Panc1 (cell line): ENCODE measurements around the gene RFXANK. TPM values are rescaled to one million over a fixed set of nuclear protein-coding genes. Genes with fewer than 3 reads are reported as not detected.

Source experiments
- ATAC-seq: fragments of 200-7000 bp; cut with Tn5 transposase; 2 replicates; pipeline ENCODE4 v1.9.1; 2020; ENCODE audit warnings: mild to moderate bottlenecking, moderate library complexity
- BruUV-seq: library from RNA; stranded (reverse); fragments of 400-500 nt; replicated peaks from 2 replicates; lab custom pipeline; 2021; lab: Mats Ljungman, UMichigan
- CTCF ChIA-PET: fragments of 300-600 bp; sonication (Branson Sonifier 250); formaldehyde crosslinking; loops from one replicate; lab custom pipeline; 2022; ENCODE audit warnings: antibody characterized with exemption; lab: Charles Lee
- POLR2A ChIA-PET: fragments of 300-600 bp; sonication (Branson Sonifier 250); formaldehyde crosslinking; loops from one replicate; lab custom pipeline; 2022; ENCODE audit warnings: antibody characterized with exemption; lab: Charles Lee
- DNase-seq: peaks from one replicate; pipeline ENCODE4 v3.0.0-alpha.2; 2010; ENCODE audit warnings: low read depth, low spot score
- H3K27ac ChIP-seq: 2 replicates; pipeline ENCODE4 v1.5.1; 2011; ENCODE audit warnings: mild to moderate bottlenecking, low read length, inconsistent platforms
- H3K27me3 ChIP-seq: fragments of 200-500 bp; sonication (Bioruptor generic); 2 replicates; pipeline ENCODE4 v1.6.0; 2014; ENCODE audit warnings: low read length, inconsistent platforms; ENCODE audit not compliant: control insufficient read depth, insufficient read depth
- H3K36me3 ChIP-seq: fragments of 200-500 bp; sonication (Bioruptor generic); 2 replicates; pipeline ENCODE4 v1.5.1; 2014; ENCODE audit warnings: inconsistent platforms, mild to moderate bottlenecking, low read length, moderate library complexity; ENCODE audit not compliant: control insufficient read depth, insufficient read depth
- H3K4me1 ChIP-seq: 2 replicates; pipeline ENCODE4 v1.5.1; 2011; ENCODE audit warnings: inconsistent platforms, mild to moderate bottlenecking, low read length, moderate library complexity; ENCODE audit not compliant: control insufficient read depth, insufficient read depth
- H3K4me3 ChIP-seq, 2 experiments: 2 replicates each; pipeline ENCODE4 v1.5.1; 2011 to 2012; ENCODE audit warnings: low read depth in 2 of 2, low read length in 2 of 2, mild to moderate bottlenecking in 2 of 2, inconsistent platforms in 1 of 2, moderate library complexity in 1 of 2
- H3K9me3 ChIP-seq: fragments of 200-500 bp; sonication (Bioruptor generic); 2 replicates; pipeline ENCODE4 v1.5.1; 2014; ENCODE audit warnings: low read depth, mild to moderate bottlenecking, inconsistent platforms, low read length, moderate library complexity; ENCODE audit not compliant: control insufficient read depth, insufficient read depth
- POLR2AphosphoS5 ChIP-seq: IDR thresholded peaks from 2 replicates; pipeline ENCODE4 v1.6.1; 2012; ENCODE audit warnings: mild to moderate bottlenecking, low read depth, low read length, moderate library complexity
- SIN3A ChIP-seq: IDR thresholded peaks from 2 replicates; pipeline ENCODE4 v1.6.1; 2012; ENCODE audit warnings: low read depth, mild to moderate bottlenecking, low read length, moderate library complexity, borderline replicate concordance; ENCODE audit not compliant: insufficient read depth
- TCF7L2 ChIP-seq: IDR thresholded peaks from 2 replicates; pipeline ENCODE4 v1.6.1; 2011; ENCODE audit warnings: mild to moderate bottlenecking, low read depth, low read length, inconsistent platforms
- in situ Hi-C: cut with HindIII; loops from 2 replicates; pipeline ENCODE4 v1.10.0; 2016; ENCODE audit warnings: low sequenced_read_pairs, low pct_unique_long_range_greater_than_20kb
- intact Hi-C: fragments of 100-400 bp; cut with micrococcal nuclease; formaldehyde crosslinking; loops from one replicate; pipeline ENCODE4 v1.10.0; 2022; ENCODE audit not compliant: unreplicated experiment
- total RNA-seq: library from RNA; stranded (reverse); gene quantifications from one replicate; pipeline ENCODE4 v1.2.1, GENCODE V29; 2021; ENCODE audit not compliant: unreplicated experiment
- TF ChIP-seq, protein P1 (sequence below): fragments of 450-650 bp; IDR thresholded peaks from 2 replicates; pipeline ENCODE4 v1.5.1; 2017; ENCODE audit warnings: mild to moderate bottlenecking
- TF ChIP-seq, protein P2 (sequence below), 2 experiments: IDR thresholded peaks; 2 replicates each; pipeline ENCODE4 v1.6.1; 2011 to 2012; ENCODE audit warnings: low read depth in 2 of 2, control low read depth in 1 of 2, low read length in 1 of 2, mild to moderate bottlenecking in 1 of 2, moderate library complexity in 1 of 2; ENCODE audit not compliant: insufficient read depth in 1 of 2

Gene RFXANK
- total RNA-seq, 1 experiment from 2014 or later: 92.3 TPM

DNA sequence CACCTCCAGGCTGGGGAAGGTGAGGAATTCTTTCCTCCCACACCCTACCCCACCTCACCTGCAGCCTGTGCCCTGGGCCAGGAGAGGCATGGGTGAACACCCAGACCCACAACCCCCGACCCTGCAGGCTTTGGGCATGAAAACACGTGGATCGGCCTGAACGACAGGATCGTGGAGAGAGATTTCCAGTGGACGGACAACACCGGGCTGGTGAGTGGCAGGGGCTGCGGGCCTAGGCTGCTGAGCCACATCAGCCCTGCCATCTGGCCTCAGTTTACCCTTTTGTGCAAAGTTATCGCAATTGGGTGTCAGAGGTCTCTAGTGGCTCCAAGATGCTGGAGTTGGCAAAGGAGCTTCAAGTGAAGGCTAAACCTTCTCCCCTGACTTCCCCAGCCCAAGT, 48.4 kb downstream of the RFXANK start:
- intact Hi-C loops (no loop called here), in situ Hi-C loops (no loop called here)
- BruUV-seq: no TSS peak
- CTCF ChIA-PET: no interaction called here
- Histone ChIP-seq H3K9me3 (no peaks in the 10 kb centered on the region), H3K36me3 (no peaks in the 10 kb centered on the region), H3K4me1 (no peaks in the 10 kb centered on the region), H3K4me3 (no peak overlapping the region), H3K27me3 (no peaks in the 10 kb centered on the region), H3K27ac (no peak overlapping the region)
- ATAC-seq: no peak
- no peak for DNase-seq
- POLR2A ChIA-PET: no interaction called here
- TF ChIP-seq, protein P1, sequence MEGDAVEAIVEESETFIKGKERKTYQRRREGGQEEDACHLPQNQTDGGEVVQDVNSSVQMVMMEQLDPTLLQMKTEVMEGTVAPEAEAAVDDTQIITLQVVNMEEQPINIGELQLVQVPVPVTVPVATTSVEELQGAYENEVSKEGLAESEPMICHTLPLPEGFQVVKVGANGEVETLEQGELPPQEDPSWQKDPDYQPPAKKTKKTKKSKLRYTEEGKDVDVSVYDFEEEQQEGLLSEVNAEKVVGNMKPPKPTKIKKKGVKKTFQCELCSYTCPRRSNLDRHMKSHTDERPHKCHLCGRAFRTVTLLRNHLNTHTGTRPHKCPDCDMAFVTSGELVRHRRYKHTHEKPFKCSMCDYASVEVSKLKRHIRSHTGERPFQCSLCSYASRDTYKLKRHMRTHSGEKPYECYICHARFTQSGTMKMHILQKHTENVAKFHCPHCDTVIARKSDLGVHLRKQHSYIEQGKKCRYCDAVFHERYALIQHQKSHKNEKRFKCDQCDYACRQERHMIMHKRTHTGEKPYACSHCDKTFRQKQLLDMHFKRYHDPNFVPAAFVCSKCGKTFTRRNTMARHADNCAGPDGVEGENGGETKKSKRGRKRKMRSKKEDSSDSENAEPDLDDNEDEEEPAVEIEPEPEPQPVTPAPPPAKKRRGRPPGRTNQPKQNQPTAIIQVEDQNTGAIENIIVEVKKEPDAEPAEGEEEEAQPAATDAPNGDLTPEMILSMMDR: no peak
- no peak for TF ChIP-seq SIN3A
- TF ChIP-seq, protein P2, sequence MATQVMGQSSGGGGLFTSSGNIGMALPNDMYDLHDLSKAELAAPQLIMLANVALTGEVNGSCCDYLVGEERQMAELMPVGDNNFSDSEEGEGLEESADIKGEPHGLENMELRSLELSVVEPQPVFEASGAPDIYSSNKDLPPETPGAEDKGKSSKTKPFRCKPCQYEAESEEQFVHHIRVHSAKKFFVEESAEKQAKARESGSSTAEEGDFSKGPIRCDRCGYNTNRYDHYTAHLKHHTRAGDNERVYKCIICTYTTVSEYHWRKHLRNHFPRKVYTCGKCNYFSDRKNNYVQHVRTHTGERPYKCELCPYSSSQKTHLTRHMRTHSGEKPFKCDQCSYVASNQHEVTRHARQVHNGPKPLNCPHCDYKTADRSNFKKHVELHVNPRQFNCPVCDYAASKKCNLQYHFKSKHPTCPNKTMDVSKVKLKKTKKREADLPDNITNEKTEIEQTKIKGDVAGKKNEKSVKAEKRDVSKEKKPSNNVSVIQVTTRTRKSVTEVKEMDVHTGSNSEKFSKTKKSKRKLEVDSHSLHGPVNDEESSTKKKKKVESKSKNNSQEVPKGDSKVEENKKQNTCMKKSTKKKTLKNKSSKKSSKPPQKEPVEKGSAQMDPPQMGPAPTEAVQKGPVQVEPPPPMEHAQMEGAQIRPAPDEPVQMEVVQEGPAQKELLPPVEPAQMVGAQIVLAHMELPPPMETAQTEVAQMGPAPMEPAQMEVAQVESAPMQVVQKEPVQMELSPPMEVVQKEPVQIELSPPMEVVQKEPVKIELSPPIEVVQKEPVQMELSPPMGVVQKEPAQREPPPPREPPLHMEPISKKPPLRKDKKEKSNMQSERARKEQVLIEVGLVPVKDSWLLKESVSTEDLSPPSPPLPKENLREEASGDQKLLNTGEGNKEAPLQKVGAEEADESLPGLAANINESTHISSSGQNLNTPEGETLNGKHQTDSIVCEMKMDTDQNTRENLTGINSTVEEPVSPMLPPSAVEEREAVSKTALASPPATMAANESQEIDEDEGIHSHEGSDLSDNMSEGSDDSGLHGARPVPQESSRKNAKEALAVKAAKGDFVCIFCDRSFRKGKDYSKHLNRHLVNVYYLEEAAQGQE (IDR thresholded peaks at IDR 0.05; ENCODE audit: insufficient read depth in 1 of 2, low read depth in 2 of 2, low read length in 1 of 2): no peak
- TF ChIP-seq POLR2AphosphoS5: no peak
- no peak for TF ChIP-seq TCF7L2

- H3K4me1 ChIP-seq: no peaks in the 10 kb centered on the region
- intact Hi-C loops (no loop called here), in situ Hi-C loops (no loop called here)
- DNase-seq: no peak
- no peak overlapping the region for H3K27ac ChIP-seq
- ChIA-PET CTCF (no interaction called here), POLR2A (no interaction called here)
- H3K4me3 ChIP-seq: no peak overlapping the region
- peaks cover 6% of the 10 kb centered on the region; the same call in 1 of the 2 replicates for H3K27me3 ChIP-seq
- TF ChIP-seq, protein P2 (IDR thresholded peaks at IDR 0.05; ENCODE audit: insufficient read depth in 1 of 2, low read depth in 2 of 2, low read length in 1 of 2): no peak
- TF ChIP-seq POLR2AphosphoS5 (no peak), TCF7L2 (no peak), SIN3A (no peak)
- TF ChIP-seq, protein P1: no peak
- no peaks in the 10 kb centered on the region for H3K9me3 ChIP-seq
- ATAC-seq: no peak; the same call in 1 of the 2 replicates
- H3K36me3 ChIP-seq: no peaks in the 10 kb centered on the region
- no TSS peak for BruUV-seq
These were observed 58.2 kb downstream of the RFXANK start for GRCh38 chr19:19250196-19250801.
